T-cell (primary cell): Measurements from ENCODE around the gene CCDC40. TPM values are rescaled to one million over a fixed set of nuclear protein-coding genes. Genes with fewer than 3 reads are reported as not detected.

ENCODE experiments used
- ATAC-seq, 4 experiments: fragments of 200-7000 bp in 3 of 4; fragments of 150-1000 bp in 1 of 4; cut with Tn5 transposase; replicated peaks in 1 of 4; 1 replicate in 3 of 4; 2 replicates in 1 of 4; pipeline ENCODE4 v1.10.0; 2021; ENCODE audit warnings: moderate library complexity in 3 of 4, mild to moderate bottlenecking in 2 of 4, moderate number of reproducible peaks in 1 of 4
- CTCF ChIA-PET, 2 donors: fragments of 300-600 bp; sonication (Branson Sonifier 250); formaldehyde crosslinking; loops; one replicate each; lab custom pipeline; 2022; ENCODE audit warnings: antibody characterized with exemption in 2 of 2; lab: Charles Lee
- POLR2A ChIA-PET, 2 donors: fragments of 300-600 bp; sonication (Branson Sonifier 250); formaldehyde crosslinking; loops; one replicate each; lab custom pipeline; 2022; ENCODE audit warnings: antibody characterized with exemption in 2 of 2; lab: Charles Lee
- DNase-seq, 35 experiments: peaks; one replicate each; pipeline versions ENCODE4 v3.0.0 to v3.0.0-alpha.2; 2013 to 2023
- H3K27ac ChIP-seq: one replicate; pipeline ENCODE4 v1.5.1; 2013; ENCODE audit warnings: low read length
- H3K27me3 ChIP-seq, 2 experiments: replicated peaks in 1 of 2; 1 replicate in 1 of 2; 2 replicates in 1 of 2; pipeline versions ENCODE4 v1.6.1 to v1.7.0; 2013; ENCODE audit warnings: low read length in 1 of 2, mixed read lengths in 1 of 2; ENCODE audit not compliant: control insufficient read depth in 2 of 2, insufficient read depth in 2 of 2; ENCODE audit errors: extremely low read depth in 1 of 2
- H3K36me3 ChIP-seq, 2 donors: 1 replicate in 1 of 2; 2 replicates in 1 of 2; pipeline versions ENCODE4 v1.6.1 to v1.7.0; 2013; ENCODE audit warnings: low read length in 1 of 2; ENCODE audit not compliant: control insufficient read depth in 2 of 2, insufficient read depth in 1 of 2; ENCODE audit errors: extremely low read depth in 1 of 2
- H3K4me1 ChIP-seq, 2 experiments: 1 replicate in 1 of 2; 2 replicates in 1 of 2; pipeline versions ENCODE4 v1.6.1 to v1.7.0; 2013; ENCODE audit warnings: low read length in 2 of 2, mixed read lengths in 1 of 2; ENCODE audit not compliant: insufficient read depth in 2 of 2, control insufficient read depth in 1 of 2; ENCODE audit errors: extremely low read depth in 1 of 2
- H3K4me3 ChIP-seq, 2 donors: 1 replicate in 1 of 2; 2 replicates in 1 of 2; pipeline versions ENCODE4 v1.5.1 to v1.7.0; 2013; ENCODE audit warnings: mild to moderate bottlenecking in 2 of 2, low read length in 1 of 2, moderate library complexity in 1 of 2; ENCODE audit not compliant: control insufficient read depth in 1 of 2; ENCODE audit errors: extremely low read depth in 1 of 2
- H3K9me3 ChIP-seq: 2 replicates; pipeline ENCODE4 v1.7.0; 2013
- H3K27ac Mint-ChIP-seq, 2 donors: one replicate each; pipeline ENCODE4 v1.8.0; 2020 to 2021; ENCODE audit warnings: mild to moderate bottlenecking in 2 of 2, mixed read lengths in 2 of 2
- H3K27me3 Mint-ChIP-seq, 2 donors: one replicate each; pipeline ENCODE4 v1.8.0; 2021 to 2022; ENCODE audit warnings: mixed read lengths in 2 of 2
- H3K36me3 Mint-ChIP-seq: one replicate; pipeline ENCODE4 v1.8.0; 2021; ENCODE audit warnings: mixed read lengths
- H3K4me1 Mint-ChIP-seq, 3 donors: one replicate each; pipeline ENCODE4 v1.8.0; 2020 to 2022; ENCODE audit warnings: mixed read lengths in 3 of 3, mild to moderate bottlenecking in 1 of 3
- H3K4me3 Mint-ChIP-seq, 3 donors: one replicate each; pipeline ENCODE4 v1.8.0; 2020 to 2022; ENCODE audit warnings: mild to moderate bottlenecking in 3 of 3, mixed read lengths in 3 of 3, moderate library complexity in 3 of 3
- H3K9me3 Mint-ChIP-seq, 3 donors: one replicate each; pipeline ENCODE4 v1.8.0; 2020 to 2022; ENCODE audit warnings: mixed read lengths in 3 of 3
- WGBS: methylation state at CpG from one replicate; pipeline ENCODE4 v1.1.5; 2013; ENCODE audit warnings: missing lambda C conversion rate; ENCODE audit not compliant: insufficient coverage; 5-methylcytosine and 5-hydroxymethylcytosine counted together
- total RNA-seq, 35 experiments: library from RNA in 6 of 35; stranded (reverse) in 6 of 35; fragments of 120-200 nt in 1 of 35; gene quantifications; one replicate each; pipeline versions ENCODE4 v1.2.1 to v1.2.4 and lab custom pipeline; 2013 to 2026

CCDC40 gene
- total RNA-seq, 5 donors from 2014 or later (not counting 1 experiment from before 2014, with no cell fraction given): 0.70 to 3.1 (median 1.4) TPM

GRCh38 chr17:80080081-80080480, 43.6 kb downstream of the CCDC40 start:
- peaks cover 3 to 5% of the 10 kb centered on the region in 2 donors for H3K27me3 Mint-ChIP-seq
- DNase-seq: no peak
- peaks cover 2 to 6% (median 4%) of the 10 kb centered on the region in 3 donors for H3K4me1 Mint-ChIP-seq
- no peaks in the 10 kb centered on the region for H3K9me3 Mint-ChIP-seq
- H3K4me3 ChIP-seq: no peak overlapping the region
- POLR2A ChIA-PET: no interaction called here
- H3K4me3 Mint-ChIP-seq: no peak overlapping the region
- H3K27ac ChIP-seq: no peak overlapping the region
- CTCF ChIA-PET: interaction anchor here in 1 of 2 donors (0.6 kb wide), 1 partner anchor 9 kb away, joined by 3 read pairs; no protein-coding TSS in a partner anchor
- 82% methylated on average over 3 of the region's 6 CpGs for WGBS
- no peaks in the 10 kb centered on the region for H3K36me3 ChIP-seq
- peaks cover 0 to 30% of the 10 kb centered on the region in 2 experiments for H3K27me3 ChIP-seq
- no peak for ATAC-seq
- H3K27ac Mint-ChIP-seq: no peak overlapping the region
- H3K9me3 ChIP-seq: no peaks in the 10 kb centered on the region
- no peaks in the 10 kb centered on the region for H3K36me3 Mint-ChIP-seq
- H3K4me1 ChIP-seq: peaks cover 0 to 8% of the 10 kb centered on the region in 2 experiments

- H3K27ac Mint-ChIP-seq: no peak overlapping the region
- H3K36me3 ChIP-seq: no peaks in the 10 kb centered on the region
- no peak overlapping the region for H3K4me3 Mint-ChIP-seq
- WGBS: 88% methylated on average over 12 of the region's 14 CpGs
- H3K9me3 ChIP-seq: no peaks in the 10 kb centered on the region
- no peak overlapping the region for H3K4me3 ChIP-seq
- peaks cover 0 to 31% of the 10 kb centered on the region in 2 experiments for H3K27me3 ChIP-seq
- DNase-seq: no peak
- H3K27me3 Mint-ChIP-seq: peaks cover 0 to 5% of the 10 kb centered on the region in 2 donors
- no peak for ATAC-seq
- POLR2A ChIA-PET: no interaction called here
- no peak overlapping the region for H3K27ac ChIP-seq
- H3K9me3 Mint-ChIP-seq: no peaks in the 10 kb centered on the region
- H3K36me3 Mint-ChIP-seq: no peaks in the 10 kb centered on the region
- peaks cover 0 to 8% of the 10 kb centered on the region in 2 experiments for H3K4me1 ChIP-seq
- H3K4me1 Mint-ChIP-seq: peaks cover 2 to 6% (median 4%) of the 10 kb centered on the region in 3 donors
- CTCF ChIA-PET: no interaction called here
Measured at GRCh38 chr17:80081596-80081995, 45.2 kb downstream of the CCDC40 start.

- peak; percentile 48 to 65 (median 54) for ATAC-seq
- peaks cover 2 to 6% (median 4%) of the 10 kb centered on the region in 3 donors for H3K4me1 Mint-ChIP-seq
Measured at GRCh38 chr17:80082403-80083135, 46.1 kb downstream of the CCDC40 start.

GRCh38 chr17:80083136-80083661, 46.8 kb downstream of the CCDC40 start:
- Histone ChIP-seq H3K4me1 (peaks cover 0 to 8% of the 10 kb centered on the region in 2 experiments), H3K9me3 (no peaks in the 10 kb centered on the region), H3K4me3 (no peak overlapping the region), H3K27ac (no peak overlapping the region), H3K27me3 (peaks cover 0 to 44% of the 10 kb centered on the region in 2 experiments), H3K36me3 (no peaks in the 10 kb centered on the region)
- peaks cover 0 to 3% of the 10 kb centered on the region in 2 donors for H3K27me3 Mint-ChIP-seq
- 82% methylated on average over 13 of the region's 13 CpGs for WGBS
- no peaks in the 10 kb centered on the region for H3K9me3 Mint-ChIP-seq
- ATAC-seq (no peak), DNase-seq (no peak)
- no peaks in the 10 kb centered on the region for H3K36me3 Mint-ChIP-seq
- POLR2A ChIA-PET: no interaction called here
- CTCF ChIA-PET: interaction anchor here in 1 of 2 donors (1.0 kb wide), 1 partner anchor 76 kb away, joined by 3 read pairs; no protein-coding TSS in a partner anchor
- H3K4me3 Mint-ChIP-seq: no peak overlapping the region
- H3K27ac Mint-ChIP-seq: no peak overlapping the region
- H3K4me1 Mint-ChIP-seq: peaks cover 2 to 6% (median 4%) of the 10 kb centered on the region in 3 donors

More at GRCh38 chr17:80082403-80083135, 46.1 kb downstream of the CCDC40 start:
- Mint-ChIP-seq H3K4me3 (no peak overlapping the region), H3K9me3 (no peaks in the 10 kb centered on the region), H3K27ac (no peak overlapping the region), H3K36me3 (no peaks in the 10 kb centered on the region), H3K27me3 (peaks cover 0 to 7% of the 10 kb centered on the region in 2 donors)
- CTCF ChIA-PET: interaction anchor here in 1 of 2 donors (1.0 kb wide), 1 partner anchor 75 kb away, joined by 3 read pairs; no protein-coding TSS in a partner anchor
- H3K9me3 ChIP-seq: no peaks in the 10 kb centered on the region
- H3K27me3 ChIP-seq: peaks cover 0 to 40% of the 10 kb centered on the region in 2 experiments
- no peaks in the 10 kb centered on the region for H3K36me3 ChIP-seq
- H3K4me1 ChIP-seq: peaks cover 0 to 8% of the 10 kb centered on the region in 2 experiments
- POLR2A ChIA-PET: no interaction called here
- DNase-seq: peak in 32 of 35 experiments; percentile 11 to 81 (median 39)
- H3K4me3 ChIP-seq: no peak overlapping the region
- 41% methylated on average over 11 of the region's 20 CpGs for WGBS
- no peak overlapping the region for H3K27ac ChIP-seq

GRCh38 chr17:80084773-80085172, 48.3 kb downstream of the CCDC40 start:
- Histone ChIP-seq H3K27ac (no peak overlapping the region), H3K9me3 (no peaks in the 10 kb centered on the region), H3K4me3 (no peak overlapping the region), H3K27me3 (peaks cover 0 to 50% of the 10 kb centered on the region in 2 experiments), H3K36me3 (no peaks in the 10 kb centered on the region), H3K4me1 (peaks cover 0 to 8% of the 10 kb centered on the region in 2 experiments)
- no peaks in the 10 kb centered on the region for H3K36me3 Mint-ChIP-seq
- no peaks in the 10 kb centered on the region for H3K9me3 Mint-ChIP-seq
- POLR2A ChIA-PET: no interaction called here
- peaks cover 2 to 6% (median 4%) of the 10 kb centered on the region in 3 donors for H3K4me1 Mint-ChIP-seq
- CTCF ChIA-PET: interaction anchor here in 1 of 2 donors (0.7 kb wide), 1 partner anchor 9 kb away, joined by 5 read pairs; no protein-coding TSS in a partner anchor
- H3K4me3 Mint-ChIP-seq: no peak overlapping the region
- no peak overlapping the region for H3K27ac Mint-ChIP-seq
- no peak for ATAC-seq
- peaks cover 0 to 3% of the 10 kb centered on the region in 2 donors for H3K27me3 Mint-ChIP-seq
- 80% methylated on average over 14 of the region's 15 CpGs for WGBS
- no peak for DNase-seq

GRCh38 chr17:80086081-80086480, 49.6 kb downstream of the CCDC40 start:
- DNase-seq (no peak), ATAC-seq (no peak)
- no peaks in the 10 kb centered on the region for H3K36me3 ChIP-seq
- H3K27me3 Mint-ChIP-seq: peaks cover 0 to 5% of the 10 kb centered on the region in 2 donors
- peaks cover 2 to 6% (median 4%) of the 10 kb centered on the region in 3 donors for H3K4me1 Mint-ChIP-seq
- CTCF ChIA-PET: no interaction called here
- H3K36me3 Mint-ChIP-seq: no peaks in the 10 kb centered on the region
- no peaks in the 10 kb centered on the region for H3K9me3 ChIP-seq
- 76% methylated on average over 16 of the region's 17 CpGs for WGBS
- H3K27ac ChIP-seq: no peak overlapping the region
- H3K4me3 ChIP-seq: no peak overlapping the region
- H3K27me3 ChIP-seq: peaks cover 0 to 50% of the 10 kb centered on the region in 2 experiments
- POLR2A ChIA-PET: no interaction called here
- no peak overlapping the region for H3K27ac Mint-ChIP-seq
- H3K4me1 ChIP-seq: peaks cover 0 to 8% of the 10 kb centered on the region in 2 experiments
- no peaks in the 10 kb centered on the region for H3K9me3 Mint-ChIP-seq
- H3K4me3 Mint-ChIP-seq: no peak overlapping the region
